ENCODE results near the gene FLT3LG.

DNA sequence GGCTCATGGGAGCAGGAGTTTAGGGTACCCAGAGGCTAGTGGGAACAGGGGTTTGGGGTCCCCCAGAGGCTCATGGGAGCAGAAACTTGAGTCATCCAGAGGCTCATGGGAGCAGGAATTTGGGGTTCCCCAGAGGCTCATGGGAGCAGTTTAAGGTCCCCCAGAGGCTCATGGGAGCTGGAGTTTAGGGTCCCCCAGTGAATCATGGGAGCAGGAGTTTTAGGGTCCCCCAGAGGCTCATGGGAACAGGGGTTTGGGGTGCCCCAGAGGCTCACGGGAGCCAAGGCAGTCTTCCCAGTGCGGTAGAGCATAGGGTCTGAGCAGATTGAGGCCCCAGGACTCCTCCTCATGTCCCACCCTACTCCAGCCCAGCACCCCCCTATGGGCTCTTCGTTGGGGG, 8.6 kb upstream of the FLT3LG start:
- TF ChIP-seq, protein P1, sequence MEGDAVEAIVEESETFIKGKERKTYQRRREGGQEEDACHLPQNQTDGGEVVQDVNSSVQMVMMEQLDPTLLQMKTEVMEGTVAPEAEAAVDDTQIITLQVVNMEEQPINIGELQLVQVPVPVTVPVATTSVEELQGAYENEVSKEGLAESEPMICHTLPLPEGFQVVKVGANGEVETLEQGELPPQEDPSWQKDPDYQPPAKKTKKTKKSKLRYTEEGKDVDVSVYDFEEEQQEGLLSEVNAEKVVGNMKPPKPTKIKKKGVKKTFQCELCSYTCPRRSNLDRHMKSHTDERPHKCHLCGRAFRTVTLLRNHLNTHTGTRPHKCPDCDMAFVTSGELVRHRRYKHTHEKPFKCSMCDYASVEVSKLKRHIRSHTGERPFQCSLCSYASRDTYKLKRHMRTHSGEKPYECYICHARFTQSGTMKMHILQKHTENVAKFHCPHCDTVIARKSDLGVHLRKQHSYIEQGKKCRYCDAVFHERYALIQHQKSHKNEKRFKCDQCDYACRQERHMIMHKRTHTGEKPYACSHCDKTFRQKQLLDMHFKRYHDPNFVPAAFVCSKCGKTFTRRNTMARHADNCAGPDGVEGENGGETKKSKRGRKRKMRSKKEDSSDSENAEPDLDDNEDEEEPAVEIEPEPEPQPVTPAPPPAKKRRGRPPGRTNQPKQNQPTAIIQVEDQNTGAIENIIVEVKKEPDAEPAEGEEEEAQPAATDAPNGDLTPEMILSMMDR (IDR thresholded peaks at IDR 0.05) = no peak
- no peak for TF ChIP-seq POLR2A (IDR thresholded peaks at IDR 0.05)
